ENCODE data around the gene SLC12A6. TPM values are rescaled to one million over a fixed set of nuclear protein-coding genes. Genes with fewer than 3 reads are reported as not detected.
A peak's percentile ranks its signal among the peaks of the same experiment; 100 is the strongest.

The SLC12A6 gene
- total RNA-seq, 1 donor from 2014 or later, result 18.8 TPM

GRCh38 chr15:34264076-34264475 lies 73.5 kb downstream of the SLC12A6 start:
- no peak for DNase-seq (ENCODE audit: low read depth in 2 of 2)

DNA sequence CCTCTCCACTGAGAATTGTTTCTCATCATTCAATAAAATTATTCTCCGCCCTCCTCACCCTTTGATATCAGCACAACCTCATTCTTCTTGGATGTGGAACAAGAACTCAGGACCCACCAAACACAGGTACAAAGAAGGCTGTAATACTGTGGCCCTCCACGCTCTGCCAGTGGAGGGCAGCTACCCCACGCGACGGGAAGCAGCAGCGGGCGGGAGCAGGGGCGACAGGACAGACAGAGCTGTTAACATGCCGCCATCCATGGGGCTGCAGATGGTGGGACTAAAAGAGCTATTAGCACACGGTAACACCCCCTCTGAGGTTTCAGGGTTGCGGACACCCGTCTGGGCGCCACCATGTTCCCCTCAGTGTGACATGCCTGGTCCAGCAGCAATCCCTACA lies 75.2 kb downstream of the SLC12A6 start:
- DNase-seq (ENCODE audit: low read depth in 2 of 2), result no peak

GRCh38 chr15:34259566-34259965 lies 78.0 kb downstream of the SLC12A6 start:
- DNase-seq (ENCODE audit: low read depth in 2 of 2), result no peak

DNA sequence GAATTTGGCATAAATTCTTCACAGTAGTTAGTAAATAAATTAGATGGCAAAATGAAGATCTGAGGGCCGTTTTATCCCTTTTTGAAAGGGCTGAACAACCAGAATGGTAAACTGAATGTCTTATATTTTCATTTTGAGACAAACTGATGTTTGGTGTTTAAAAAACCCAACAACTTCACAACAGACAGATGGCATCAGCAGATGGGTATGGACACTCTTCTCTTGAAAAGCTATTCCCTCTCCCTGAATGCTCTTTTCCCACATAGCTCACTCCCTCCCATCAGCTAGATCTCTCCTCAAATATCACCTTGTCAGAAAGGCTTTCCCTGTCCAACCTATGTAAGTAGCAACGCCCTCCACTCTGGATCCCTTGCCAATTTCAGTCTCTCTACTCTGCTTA lies 79.4 kb downstream of the SLC12A6 start:
- no peak for DNase-seq (ENCODE audit: low read depth in 2 of 2)

GRCh38 chr15:34252545-34252944 lies 85.0 kb downstream of the SLC12A6 start:
- no peak for DNase-seq (ENCODE audit: low read depth in 2 of 2)

DNA sequence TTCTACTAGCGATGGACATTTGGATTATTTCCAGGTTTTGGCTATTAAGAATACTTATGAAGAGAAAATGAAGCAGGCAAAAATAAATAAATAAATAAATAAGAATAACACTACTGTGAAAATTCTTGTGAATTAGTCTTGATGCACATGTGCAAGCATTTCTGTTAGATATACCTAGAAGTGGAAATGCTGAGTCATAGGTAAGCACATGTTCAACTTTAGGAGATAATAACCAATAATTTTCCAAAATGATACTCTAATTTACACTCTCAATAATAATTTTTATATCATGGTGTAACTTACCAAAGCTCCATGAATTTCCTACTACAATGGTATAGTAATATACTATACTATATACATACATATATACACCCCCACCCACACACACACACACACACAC lies 89.4 kb downstream of the SLC12A6 start:
- DNase-seq (ENCODE audit: low read depth in 2 of 2), result no peak

GRCh38 chr15:34246276-34246976 lies 91.2 kb downstream of the SLC12A6 start:
- no peak for DNase-seq (ENCODE audit: low read depth in 2 of 2)

GRCh38 chr15:34243226-34243625 lies 94.4 kb downstream of the SLC12A6 start:
- peak; percentile 67 to 78 for DNase-seq (ENCODE audit: low read depth in 2 of 2)

DNA sequence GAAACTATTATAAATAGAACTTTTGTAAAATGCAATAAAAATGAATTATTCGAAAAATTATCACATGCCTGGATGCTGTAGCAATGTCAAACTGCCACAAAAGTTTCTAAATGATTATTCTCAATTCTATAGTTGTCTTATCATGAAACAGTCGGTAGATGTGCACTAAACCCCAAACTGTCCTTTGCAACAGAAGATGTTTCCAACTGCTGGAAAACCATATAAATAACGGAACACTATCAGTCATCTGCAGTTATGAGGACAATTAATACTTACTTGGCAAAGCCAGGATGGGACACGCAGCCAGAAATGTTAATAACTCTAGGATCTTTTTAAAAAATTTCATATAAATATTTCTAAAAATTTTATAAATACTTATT lies 95.3 kb downstream of the SLC12A6 start:
- DNase-seq (ENCODE audit: low read depth in 2 of 2), result no peak

DNA sequence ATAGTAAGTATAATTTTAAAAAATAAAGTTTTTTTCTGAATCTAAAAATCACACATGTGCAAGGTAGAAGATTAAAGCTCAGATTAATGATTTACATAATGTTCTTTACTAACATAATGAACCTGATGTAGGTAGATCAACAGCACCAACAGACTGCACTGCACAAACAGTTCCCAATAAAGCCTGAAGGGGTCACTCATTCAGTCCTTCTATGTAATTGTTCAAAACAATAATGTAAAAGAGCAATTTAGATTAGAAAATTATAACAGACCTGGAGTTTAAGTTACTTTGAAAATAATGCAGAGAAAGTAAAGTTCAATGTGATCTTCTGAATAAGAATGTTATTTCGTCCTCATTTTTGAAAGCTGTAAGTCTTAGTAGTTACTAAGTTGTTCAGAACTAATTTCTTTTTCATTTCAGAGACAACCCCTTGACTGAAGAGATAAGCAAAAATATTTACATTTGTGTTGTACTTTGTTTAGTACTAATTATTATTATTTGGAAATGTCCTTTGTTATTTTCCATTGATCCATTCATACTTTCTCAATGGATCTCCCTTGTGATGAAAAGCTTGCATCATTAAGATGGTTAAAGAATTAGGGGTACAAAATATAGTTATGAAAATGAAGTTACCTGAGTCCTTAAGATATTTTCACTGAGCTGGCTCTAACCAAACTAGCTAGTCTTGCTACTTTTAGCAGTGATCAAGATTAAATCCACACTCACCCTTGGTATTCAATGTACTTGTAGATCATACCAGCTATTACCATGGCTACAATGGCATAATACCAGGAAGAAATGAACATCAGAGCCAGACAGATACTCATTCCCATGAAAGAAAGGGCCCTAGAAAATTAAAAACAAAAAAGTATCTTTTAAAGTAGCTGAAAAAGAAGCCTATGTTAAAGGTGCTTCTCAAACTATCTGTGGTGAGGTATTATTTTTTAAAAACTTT lies 95.9 kb downstream of the SLC12A6 start:
- DNase-seq (ENCODE audit: low read depth in 2 of 2), result peak; percentile 62 to 80

GRCh38 chr15:34240537-34240936 lies 97.0 kb downstream of the SLC12A6 start:
- no peak for DNase-seq (ENCODE audit: low read depth in 2 of 2)

- DNase-seq (ENCODE audit: low read depth in 2 of 2), result peak; percentile 66 to 91
Measured at GRCh38 chr15:34239151-34239808, 98.3 kb downstream of the SLC12A6 start.

DNA sequence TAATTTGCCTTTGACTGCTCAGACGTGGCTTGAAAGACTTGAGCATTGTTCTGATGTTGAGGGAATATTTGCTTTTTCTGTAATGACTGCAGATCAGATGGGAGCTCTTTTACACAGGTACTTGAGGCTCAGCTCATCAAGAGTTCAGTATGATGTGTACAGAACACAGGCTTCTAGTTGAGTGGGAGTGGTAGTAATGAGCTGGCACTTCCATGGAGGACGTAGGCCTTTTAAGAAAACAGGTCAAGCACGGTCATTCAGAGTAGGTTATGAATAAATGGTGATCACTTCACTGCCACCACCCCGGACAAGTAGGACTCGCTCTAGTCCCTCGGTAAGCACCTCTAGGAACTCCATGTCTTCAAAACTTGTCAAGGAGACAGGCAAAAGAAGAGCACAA lies 104.0 kb downstream of the SLC12A6 start:
- no peak for DNase-seq (ENCODE audit: low read depth in 2 of 2)

DNA sequence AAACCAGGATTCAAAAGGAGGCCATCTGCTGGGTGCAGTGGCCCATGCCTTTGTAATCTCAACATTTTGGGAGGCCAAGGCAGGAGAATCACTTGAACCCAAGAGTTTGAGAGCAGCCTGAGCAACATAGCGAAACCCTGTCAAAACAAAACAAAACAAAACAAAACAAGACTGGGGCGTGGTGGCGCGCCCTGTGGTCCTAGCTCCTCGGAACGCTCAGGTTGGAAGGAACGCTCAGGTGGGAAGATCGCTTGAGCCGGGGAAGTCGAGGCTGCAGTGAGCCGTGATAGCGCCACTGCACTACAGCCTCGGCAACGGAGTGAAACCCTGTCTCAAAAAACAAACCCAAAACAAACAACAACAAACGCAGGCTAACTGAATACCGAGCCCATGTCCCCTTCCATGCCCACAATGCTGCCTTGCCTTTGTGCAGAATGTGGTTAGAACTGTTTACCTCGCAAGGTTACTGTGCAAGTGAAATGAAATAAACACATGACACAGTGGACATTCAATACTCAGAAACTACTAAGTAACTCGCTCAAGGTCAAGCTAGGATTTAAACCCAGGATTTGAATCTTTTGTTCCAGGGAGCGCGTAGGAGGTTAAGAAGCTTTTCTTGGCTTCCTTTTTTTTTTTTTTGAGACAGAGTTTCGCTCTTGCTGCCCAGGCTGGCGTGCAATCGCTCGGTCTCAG lies 113.5 kb downstream of the SLC12A6 start:
- DNase-seq (ENCODE audit: low read depth in 2 of 2), result peak; percentile 4 to 30

DNA sequence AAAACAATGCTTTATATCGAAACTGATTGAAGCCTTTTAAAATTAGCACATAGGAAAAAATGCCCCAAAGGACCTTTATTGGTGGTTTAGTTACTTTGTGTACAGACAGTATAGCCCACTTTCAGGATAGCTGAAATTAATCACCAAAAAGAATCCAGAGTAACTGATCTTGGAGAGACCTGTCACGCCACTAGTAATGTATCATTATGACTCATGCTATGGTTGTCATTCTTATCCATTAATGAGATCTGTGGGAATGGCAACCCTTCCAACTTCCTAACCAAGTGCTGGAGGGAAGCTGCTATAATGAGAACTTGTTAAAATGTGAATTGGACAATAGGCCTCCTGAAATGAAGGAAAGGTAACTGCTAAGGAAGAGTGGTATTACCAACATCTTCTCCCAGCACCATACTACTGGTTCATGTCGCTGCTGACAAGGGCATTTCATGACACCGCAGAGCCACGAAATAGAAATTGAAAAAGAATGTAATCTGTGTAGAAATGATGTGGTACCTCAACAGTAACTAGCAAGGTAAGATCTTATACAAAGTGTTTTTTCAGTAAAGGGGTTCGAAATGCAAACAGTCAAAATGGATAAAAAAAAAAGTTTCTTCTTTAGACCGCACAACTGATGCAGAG lies 119.9 kb downstream of the SLC12A6 start:
- peak in 1 of 2 donors; percentile 76 for DNase-seq (ENCODE audit: low read depth in 2 of 2)

GRCh38 chr15:34216527-34217270 lies 120.9 kb downstream of the SLC12A6 start:
- DNase-seq (ENCODE audit: low read depth in 2 of 2), result no peak

GRCh38 chr15:34214135-34214534 lies 123.4 kb downstream of the SLC12A6 start:
- no peak for DNase-seq (ENCODE audit: low read depth in 2 of 2)

GRCh38 chr15:34213690-34214089 lies 123.9 kb downstream of the SLC12A6 start:
- DNase-seq (ENCODE audit: low read depth in 2 of 2), result no peak

GRCh38 chr15:34209421-34210282 lies 127.9 kb downstream of the SLC12A6 start, which contains the start of gene KATNBL1:
TSS of gene KATNBL1 (minus strand) at chr15:34210096. CDS start at chr15:34163676, 46,420 bp downstream.
- peak; percentile 94 to 96 for DNase-seq (ENCODE audit: low read depth in 2 of 2)
